HepG2 (cell line): ENCODE measurements around the gene TNRC18. TPM values are rescaled to one million over a fixed set of nuclear protein-coding genes. Genes with fewer than 3 reads are reported as not detected.

Experiments
- CERS6 ChIP-seq: sonication (generic); formaldehyde crosslinking; IDR thresholded peaks from 2 replicates; pipeline ENCODE4 v1.5.0; 2020; ENCODE audit warnings: missing genetic modification reagents
- DBP ChIP-seq: sonication (generic); formaldehyde crosslinking; IDR thresholded peaks from 2 replicates; pipeline ENCODE4 v1.4.0; 2020; ENCODE audit warnings: missing genetic modification reagents; ENCODE audit errors: not compliant biosample characterization
- FOSL2 ChIP-seq: sonication (generic); formaldehyde crosslinking; IDR thresholded peaks from 2 replicates; pipeline ENCODE4 v1.4.0; 2020; ENCODE audit warnings: missing genetic modification reagents
- KDM4B ChIP-seq: sonication (generic); formaldehyde crosslinking; IDR thresholded peaks from 2 replicates; pipeline ENCODE4 v1.4.0; 2020; ENCODE audit warnings: missing genetic modification reagents
- MTF2 ChIP-seq: sonication (generic); formaldehyde crosslinking; IDR thresholded peaks from 2 replicates; pipeline ENCODE4 v1.5.0; 2020; ENCODE audit warnings: missing genetic modification reagents, borderline replicate concordance
- MXD3 ChIP-seq: IDR thresholded peaks from 2 replicates; pipeline ENCODE4 v1.6.1; 2016; ENCODE audit warnings: mild to moderate bottlenecking, missing biosample characterization, missing genetic modification reagents
- MXI1 ChIP-seq: IDR thresholded peaks from 3 replicates; pipeline ENCODE4 v1.6.1; 2012; ENCODE audit warnings: low read depth, low read length, inconsistent platforms, borderline replicate concordance
- NBN ChIP-seq: fragments of 450-650 bp; conservative IDR thresholded peaks from 2 replicates; pipeline ENCODE4 v1.6.1; 2017
- NFE2 ChIP-seq: sonication (generic); formaldehyde crosslinking; IDR thresholded peaks from 2 replicates; pipeline ENCODE4 v1.4.0; 2020; ENCODE audit warnings: missing genetic modification reagents
- RBFOX2 ChIP-seq: fragments of 200-400 bp; formaldehyde crosslinking; IDR thresholded peaks from 2 replicates; pipeline ENCODE4 v1.6.1; 2017; ENCODE audit warnings: low read depth, mild to moderate bottlenecking, low read length
- RORA ChIP-seq: sonication (generic); formaldehyde crosslinking; IDR thresholded peaks from 2 replicates; pipeline ENCODE4 v1.5.0; 2020; ENCODE audit warnings: mild to moderate bottlenecking, missing genetic modification reagents, moderate library complexity
- SAFB2 ChIP-seq: sonication (generic); formaldehyde crosslinking; IDR thresholded peaks from 2 replicates; pipeline ENCODE4 v1.5.1; 2020; ENCODE audit warnings: missing genetic modification reagents, low read depth, mild to moderate bottlenecking, borderline replicate concordance
- SMARCE1 ChIP-seq: fragments of 450-650 bp; IDR thresholded peaks from 2 replicates; pipeline ENCODE4 v1.6.1; 2017; ENCODE audit warnings: borderline replicate concordance
- SRSF1 ChIP-seq: fragments of 200-400 bp; formaldehyde crosslinking; optimal IDR thresholded peaks from 2 replicates; pipeline ENCODE3; 2017; ENCODE audit warnings: mild to moderate bottlenecking, low read depth, low read length, moderate library complexity
- THAP11 ChIP-seq: IDR thresholded peaks from 2 replicates; pipeline ENCODE4 v1.6.1; 2016; ENCODE audit warnings: missing biosample characterization, missing genetic modification reagents
- ZBTB3 ChIP-seq: sonication (generic); formaldehyde crosslinking; IDR thresholded peaks from 2 replicates; pipeline ENCODE4 v1.4.0; 2020; ENCODE audit warnings: low read depth, mild to moderate bottlenecking, moderate library complexity, missing genetic modification reagents, borderline replicate concordance
- ZFP36L1 ChIP-seq: sonication (generic); formaldehyde crosslinking; IDR thresholded peaks from 2 replicates; pipeline ENCODE4 v1.8.0; 2022; ENCODE audit warnings: mild to moderate bottlenecking, missing genetic modification reagents, moderate library complexity
- ZNF121 ChIP-seq: sonication (generic); formaldehyde crosslinking; IDR thresholded peaks from 2 replicates; pipeline ENCODE4 v1.5.0; 2020; ENCODE audit warnings: mild to moderate bottlenecking, missing genetic modification reagents
- ZNF207 ChIP-seq: fragments of 450-650 bp; IDR thresholded peaks from 2 replicates; pipeline ENCODE4 v1.6.1; 2016; ENCODE audit warnings: antibody characterized with exemption, borderline replicate concordance
- ZNF350 ChIP-seq: sonication (generic); formaldehyde crosslinking; IDR thresholded peaks from 2 replicates; pipeline ENCODE4 v1.4.0; 2020; ENCODE audit warnings: mild to moderate bottlenecking, low read depth, missing genetic modification reagents, borderline replicate concordance
- ZNF615 ChIP-seq: sonication (generic); formaldehyde crosslinking; IDR thresholded peaks from 2 replicates; pipeline ENCODE4 v1.5.0; 2020; ENCODE audit warnings: mild to moderate bottlenecking, missing genetic modification reagents, borderline replicate concordance
- ZNF616 ChIP-seq: sonication (generic); formaldehyde crosslinking; IDR thresholded peaks from 2 replicates; pipeline ENCODE4 v1.5.0; 2020; ENCODE audit warnings: low read depth, mild to moderate bottlenecking, missing genetic modification reagents
- ZNF660 ChIP-seq: sonication (generic); formaldehyde crosslinking; IDR thresholded peaks from 2 replicates; pipeline ENCODE4 v1.5.1; 2020; ENCODE audit warnings: mild to moderate bottlenecking, low read depth, missing genetic modification reagents, borderline replicate concordance
- ZNF7 ChIP-seq: IDR thresholded peaks from 2 replicates; pipeline ENCODE4 v1.6.1; 2016; ENCODE audit warnings: missing biosample characterization, missing genetic modification reagents
- ZNF770 ChIP-seq: sonication (generic); formaldehyde crosslinking; IDR thresholded peaks from 2 replicates; pipeline ENCODE4 v1.5.0; 2020; ENCODE audit warnings: mild to moderate bottlenecking, missing genetic modification reagents
- ZNF841 ChIP-seq: sonication (generic); formaldehyde crosslinking; IDR thresholded peaks from 2 replicates; pipeline ENCODE4 v1.8.1; 2023; ENCODE audit warnings: missing genetic modification reagents, borderline replicate concordance
- ZNF879 ChIP-seq: sonication (generic); formaldehyde crosslinking; IDR thresholded peaks from 2 replicates; pipeline ENCODE4 v1.8.1; 2023; ENCODE audit warnings: missing genetic modification reagents
- polyA plus RNA-seq, 8 experiments: library from polyadenylated mRNA; depleted of rRNA in 3 of 8; stranded (reverse) in 7 of 8; unstranded in 1 of 8; fragments of >200 nt; fragmentation: Illumina TruSeq in 4 of 8; extraction: Trizol in 4 of 8; gene quantifications; 2 replicates each; pipeline versions ENCODE4 v1.2.1 to v1.2.3, GENCODE V29; 2011 to 2016; ENCODE audit warnings: low read depth in 4 of 8, missing spikeins in 1 of 8, mixed read lengths in 1 of 8; ENCODE audit not compliant: insufficient read depth in 1 of 8
- total RNA-seq, 5 experiments: library from RNA; depleted of rRNA; stranded (reverse); fragments of >200 nt; fragmentation: Illumina TruSeq; extraction: Trizol; gene quantifications; 2 replicates each; pipeline ENCODE4 v1.2.3, GENCODE V29; 2016; ENCODE audit warnings: low read depth in 1 of 5

TNRC18 gene
- total and polyA plus RNA-seq, 2 of the 13 experiments (the other 11 are each of a cell fraction or from before 2014, with no cell fraction given) = 11.7 to 17.4 TPM

- TF ChIP-seq ZNF7 (CRISPR knock-in tag) (no peak), SAFB2 (CRISPR knock-in tag) (no peak), ZNF121 (CRISPR knock-in tag) (peak; percentile 91), ZNF770 (CRISPR knock-in tag) (peak; percentile 61; the same call in 1 of the 2 replicates), RORA (no peak), SMARCE1 (no peak), DBP (CRISPR knock-in tag) (no peak), ZBTB3 (no peak), CERS6 (no peak), ZNF660 (CRISPR knock-in tag) (no peak), SRSF1 (no peak), NBN (no peak), KDM4B (CRISPR knock-in tag) (no peak), MXI1 (no peak), ZNF879 (CRISPR knock-in tag) (no peak), MTF2 (CRISPR knock-in tag) (no peak), ZNF350 (no peak), NFE2 (CRISPR knock-in tag) (no peak), ZNF207 (no peak), MXD3 (CRISPR knock-in tag) (no peak), ZNF841 (CRISPR knock-in tag) (no peak), ZNF616 (CRISPR knock-in tag) (no peak), RBFOX2 (peak; percentile 51), FOSL2 (CRISPR knock-in tag) (0 out of 2 replicates have a peak, but pooled peaks have one; percentile 5), ZFP36L1 (CRISPR knock-in tag) (0 out of 2 replicates have a peak, but pooled peaks have one; percentile 36), THAP11 (no peak), ZNF615 (CRISPR knock-in tag) (no peak)
Observed at GRCh38 chr7:5417106-5418071, 6.2 kb downstream of the TNRC18 start (continued).
